ENCODE measurements around the gene NPAS3. TPM values are rescaled to one million over a fixed set of nuclear protein-coding genes. Genes with fewer than 3 reads are reported as not detected.

Gene NPAS3
- polyA plus RNA-seq, 4 donors, result 0.30 to 0.81 (median 0.62) TPM; not detected in 1

DNA sequence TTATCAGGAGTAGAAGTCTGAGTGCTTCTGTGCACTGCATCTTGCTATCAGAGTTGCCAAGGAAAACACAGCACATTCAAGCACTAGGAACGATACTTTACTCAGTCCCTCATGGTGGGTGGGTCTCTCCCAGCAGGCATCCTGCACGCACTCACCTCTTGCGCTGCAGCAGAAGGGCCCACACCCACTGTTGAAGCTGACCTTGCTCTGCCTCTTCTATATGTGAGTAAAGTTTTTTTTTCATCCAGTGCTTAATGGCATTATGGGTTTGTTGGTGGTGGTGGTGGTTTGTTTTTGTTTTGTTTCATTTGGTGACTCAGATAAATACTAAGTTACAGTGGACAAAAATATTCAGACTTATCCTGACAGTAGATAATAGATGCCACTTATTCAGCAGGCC lies 663.7 kb downstream of the NPAS3 start:
- Histone ChIP-seq H3K9me3 (ENCODE audit: control insufficient read depth in 2 of 2, insufficient read depth in 1 of 2, low read depth in 1 of 2, low read length in 1 of 2) (no peaks in the 10 kb centered on the region), H3K27me3 (ENCODE audit: control insufficient read depth in 3 of 3, insufficient read depth in 3 of 3, low read length in 3 of 3) (no peaks in the 10 kb centered on the region), H3K36me3 (ENCODE audit: control insufficient read depth in 3 of 3, insufficient read depth in 2 of 3, low read depth in 1 of 3, low read length in 3 of 3) (no peaks in the 10 kb centered on the region), H3K4me3 (ENCODE audit: low read depth in 1 of 3, low read length in 3 of 3) (no peak overlapping the region), H3K27ac (ENCODE audit: low read depth in 1 of 3, low read length in 2 of 3) (no peak overlapping the region), H3K4me1 (ENCODE audit: control insufficient read depth in 3 of 3, insufficient read depth in 2 of 3, low read depth in 1 of 3, low read length in 2 of 3) (no peaks in the 10 kb centered on the region)
- FAIRE-seq (no peak), DNase-seq (peak in 1 of 2 donors; percentile 7)
- 76 to 91% (median 89%) methylated on average over 3 of the region's 3 CpGs for WGBS, 3 donors

DNA sequence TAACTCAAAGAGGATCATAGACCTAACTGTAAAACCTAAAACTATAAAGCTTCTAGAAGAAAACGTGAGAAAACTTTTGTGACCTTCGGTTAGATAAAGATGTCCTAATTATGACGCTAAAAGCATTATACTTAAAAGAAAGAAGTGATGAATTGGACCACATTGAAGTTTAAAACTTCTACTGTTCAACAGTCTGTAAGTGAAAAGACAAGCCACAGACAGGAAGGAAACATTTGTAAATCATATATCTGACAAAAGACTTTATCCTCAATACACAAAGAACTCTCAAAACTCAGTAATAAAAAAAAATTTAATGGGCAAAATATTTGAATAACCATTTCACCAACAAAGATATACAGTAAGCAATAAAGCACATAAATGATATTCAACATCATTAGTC lies 667.9 kb downstream of the NPAS3 start:
- Histone ChIP-seq H3K9me3 (ENCODE audit: control insufficient read depth in 2 of 2, insufficient read depth in 1 of 2, low read depth in 1 of 2, low read length in 1 of 2) (no peaks in the 10 kb centered on the region), H3K27me3 (ENCODE audit: control insufficient read depth in 3 of 3, insufficient read depth in 3 of 3, low read length in 3 of 3) (peaks cover 0 to 2% (median 0%) of the 10 kb centered on the region in 3 donors), H3K36me3 (ENCODE audit: control insufficient read depth in 3 of 3, insufficient read depth in 2 of 3, low read depth in 1 of 3, low read length in 3 of 3) (no peaks in the 10 kb centered on the region), H3K27ac (ENCODE audit: low read depth in 1 of 3, low read length in 2 of 3) (no peak overlapping the region), H3K4me1 (ENCODE audit: control insufficient read depth in 3 of 3, insufficient read depth in 2 of 3, low read depth in 1 of 3, low read length in 2 of 3) (no peaks in the 10 kb centered on the region), H3K4me3 (ENCODE audit: low read depth in 1 of 3, low read length in 3 of 3) (no peak overlapping the region)
- FAIRE-seq (no peak), DNase-seq (no peak)
- WGBS, 3 donors, result 72 to 77% (median 74%) methylated on average over 3 of the region's 3 CpGs

DNA sequence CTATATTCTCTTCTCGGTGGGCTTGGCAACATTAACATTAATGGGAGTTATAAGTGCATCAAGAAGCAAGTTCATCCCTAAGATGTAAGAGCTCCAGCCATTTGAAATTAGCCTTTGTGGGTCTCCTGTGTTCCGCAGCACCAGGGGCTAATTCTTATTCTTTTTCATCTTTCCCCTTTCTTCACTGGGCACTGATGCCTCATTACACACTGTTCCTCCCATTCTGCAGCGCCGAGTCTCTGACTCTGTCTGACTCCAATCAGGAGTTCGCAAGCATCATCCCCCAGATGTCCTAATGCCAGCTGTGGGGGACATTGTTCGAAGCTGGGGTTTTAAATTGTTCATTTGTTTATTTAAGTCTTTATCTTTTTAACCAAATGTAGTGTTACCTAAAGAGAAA lies 670.9 kb downstream of the NPAS3 start:
- FAIRE-seq (no peak), DNase-seq (no peak)
- Histone ChIP-seq H3K36me3 (ENCODE audit: control insufficient read depth in 3 of 3, insufficient read depth in 2 of 3, low read depth in 1 of 3, low read length in 3 of 3) (no peaks in the 10 kb centered on the region), H3K27me3 (ENCODE audit: control insufficient read depth in 3 of 3, insufficient read depth in 3 of 3, low read length in 3 of 3) (peaks cover 0 to 2% (median 0%) of the 10 kb centered on the region in 3 donors), H3K27ac (ENCODE audit: low read depth in 1 of 3, low read length in 2 of 3) (no peak overlapping the region), H3K4me3 (ENCODE audit: low read depth in 1 of 3, low read length in 3 of 3) (no peak overlapping the region), H3K4me1 (ENCODE audit: control insufficient read depth in 3 of 3, insufficient read depth in 2 of 3, low read depth in 1 of 3, low read length in 2 of 3) (no peaks in the 10 kb centered on the region), H3K9me3 (ENCODE audit: control insufficient read depth in 2 of 2, insufficient read depth in 1 of 2, low read depth in 1 of 2, low read length in 1 of 2) (no peaks in the 10 kb centered on the region)
- WGBS, 3 donors, result 82 to 87% (median 82%) methylated on average over 6 of the region's 6 CpGs

DNA sequence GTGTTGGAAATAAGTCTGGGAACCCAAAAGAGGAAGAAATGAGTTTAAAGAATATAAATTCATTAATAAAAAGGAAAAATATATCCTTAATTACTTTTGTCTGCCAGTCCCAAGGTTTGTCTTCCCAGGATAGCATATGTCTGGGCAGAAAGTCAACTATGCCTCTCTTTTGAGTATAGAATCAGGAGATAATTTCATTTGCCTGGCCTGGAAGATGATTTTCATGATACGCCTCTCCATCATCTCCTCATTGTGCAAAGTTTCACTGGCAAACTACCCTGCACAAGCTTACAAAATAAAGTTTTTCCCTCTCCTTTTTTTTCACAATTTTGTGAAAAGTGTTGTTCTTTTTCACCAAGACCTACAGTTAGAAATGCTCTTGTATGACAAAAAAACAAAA lies 671.4 kb downstream of the NPAS3 start:
- Histone ChIP-seq H3K4me3 (ENCODE audit: low read depth in 1 of 3, low read length in 3 of 3) (no peak overlapping the region), H3K4me1 (ENCODE audit: control insufficient read depth in 3 of 3, insufficient read depth in 2 of 3, low read depth in 1 of 3, low read length in 2 of 3) (no peaks in the 10 kb centered on the region), H3K27ac (ENCODE audit: low read depth in 1 of 3, low read length in 2 of 3) (no peak overlapping the region), H3K36me3 (ENCODE audit: control insufficient read depth in 3 of 3, insufficient read depth in 2 of 3, low read depth in 1 of 3, low read length in 3 of 3) (no peaks in the 10 kb centered on the region), H3K27me3 (ENCODE audit: control insufficient read depth in 3 of 3, insufficient read depth in 3 of 3, low read length in 3 of 3) (peaks cover 0 to 2% (median 0%) of the 10 kb centered on the region in 3 donors), H3K9me3 (ENCODE audit: control insufficient read depth in 2 of 2, insufficient read depth in 1 of 2, low read depth in 1 of 2, low read length in 1 of 2) (no peaks in the 10 kb centered on the region)
- FAIRE-seq (no peak), DNase-seq (no peak)
- WGBS, 3 donors, result 84 to 100% (median 97%) methylated on average over 1 of the region's 1 CpG

DNA sequence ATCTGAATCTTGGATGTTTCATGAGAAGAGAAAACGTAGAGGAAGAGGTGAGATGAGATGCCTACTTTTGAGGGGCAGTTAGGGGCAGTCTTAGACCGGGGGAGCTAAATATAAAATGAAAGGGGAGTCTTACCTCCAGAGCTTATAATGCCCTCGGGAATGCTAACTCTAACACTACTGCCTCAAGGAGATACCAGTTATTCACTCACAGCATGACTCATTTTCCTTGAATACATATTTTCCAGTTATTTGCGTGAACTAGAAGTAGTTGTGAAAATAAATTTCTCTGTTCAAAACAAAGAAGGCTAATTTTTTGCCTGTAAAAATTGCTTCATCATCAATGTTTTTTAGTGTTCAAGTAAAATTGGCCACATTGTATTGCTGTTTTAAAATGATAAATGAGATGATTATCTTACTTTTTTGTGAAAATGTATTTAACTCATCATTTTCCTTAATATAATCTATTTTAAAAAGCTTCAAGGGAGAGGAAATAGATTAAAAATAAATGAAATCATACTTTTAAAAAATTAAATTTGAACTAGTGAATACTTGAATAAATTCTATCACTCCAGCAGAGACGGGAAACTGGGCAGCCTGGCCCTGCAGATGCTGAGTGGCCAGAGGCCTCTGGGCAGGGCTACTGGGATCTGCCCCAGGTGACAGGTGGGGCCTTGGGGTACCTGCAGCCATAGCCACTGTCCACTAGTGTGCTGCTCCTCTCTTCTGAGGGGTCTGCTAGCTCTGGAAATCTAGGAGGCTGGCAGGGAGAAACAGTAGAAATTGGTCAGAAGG lies 672.9 kb downstream of the NPAS3 start:
- no peaks in the 10 kb centered on the region for H3K9me3 ChIP-seq (ENCODE audit: control insufficient read depth in 2 of 2, insufficient read depth in 1 of 2, low read depth in 1 of 2, low read length in 1 of 2)
- no peak overlapping the region for H3K27ac ChIP-seq (ENCODE audit: low read depth in 1 of 3, low read length in 2 of 3)
- H3K4me1 ChIP-seq (ENCODE audit: control insufficient read depth in 3 of 3, insufficient read depth in 2 of 3, low read depth in 1 of 3, low read length in 2 of 3), result no peaks in the 10 kb centered on the region
- H3K27me3 ChIP-seq (ENCODE audit: control insufficient read depth in 3 of 3, insufficient read depth in 3 of 3, low read length in 3 of 3), result peaks cover 0 to 2% (median 0%) of the 10 kb centered on the region in 3 donors
- peak; percentile 19 for FAIRE-seq
- WGBS, 3 donors, result 77 to 85% (median 78%) methylated on average over 5 of the region's 5 CpGs
- H3K4me3 ChIP-seq (ENCODE audit: low read depth in 1 of 3, low read length in 3 of 3), result no peak overlapping the region
- DNase-seq, result no peak
- no peaks in the 10 kb centered on the region for H3K36me3 ChIP-seq (ENCODE audit: control insufficient read depth in 3 of 3, insufficient read depth in 2 of 3, low read depth in 1 of 3, low read length in 3 of 3)

DNA sequence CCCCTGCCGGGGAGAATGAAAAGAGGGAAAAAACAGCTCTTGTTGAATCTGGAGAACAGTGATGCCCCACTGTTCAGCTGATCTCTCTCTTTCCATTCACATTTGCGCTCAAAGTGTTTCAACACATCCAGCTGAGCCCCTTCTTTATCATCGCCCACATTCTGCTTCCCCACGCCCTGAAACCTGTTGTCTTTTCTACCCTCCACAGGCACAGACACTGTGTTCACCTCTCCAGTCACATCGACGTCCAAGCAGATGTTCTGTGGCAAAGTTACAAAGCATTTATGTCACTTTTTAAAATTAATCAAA lies 673.5 kb downstream of the NPAS3 start:
- no peak overlapping the region for H3K27ac ChIP-seq (ENCODE audit: low read depth in 1 of 3, low read length in 2 of 3)
- no peaks in the 10 kb centered on the region for H3K4me1 ChIP-seq (ENCODE audit: control insufficient read depth in 3 of 3, insufficient read depth in 2 of 3, low read depth in 1 of 3, low read length in 2 of 3)
- no peak overlapping the region for H3K4me3 ChIP-seq (ENCODE audit: low read depth in 1 of 3, low read length in 3 of 3)
- H3K36me3 ChIP-seq (ENCODE audit: control insufficient read depth in 3 of 3, insufficient read depth in 2 of 3, low read depth in 1 of 3, low read length in 3 of 3), result no peaks in the 10 kb centered on the region
- WGBS, 3 donors, result 76 to 86% (median 78%) methylated on average over 6 of the region's 6 CpGs
- no peak for FAIRE-seq
- H3K27me3 ChIP-seq (ENCODE audit: control insufficient read depth in 3 of 3, insufficient read depth in 3 of 3, low read length in 3 of 3), result peaks cover 0 to 2% (median 0%) of the 10 kb centered on the region in 3 donors
- no peak for DNase-seq
- no peaks in the 10 kb centered on the region for H3K9me3 ChIP-seq (ENCODE audit: control insufficient read depth in 2 of 2, insufficient read depth in 1 of 2, low read depth in 1 of 2, low read length in 1 of 2)

DNA sequence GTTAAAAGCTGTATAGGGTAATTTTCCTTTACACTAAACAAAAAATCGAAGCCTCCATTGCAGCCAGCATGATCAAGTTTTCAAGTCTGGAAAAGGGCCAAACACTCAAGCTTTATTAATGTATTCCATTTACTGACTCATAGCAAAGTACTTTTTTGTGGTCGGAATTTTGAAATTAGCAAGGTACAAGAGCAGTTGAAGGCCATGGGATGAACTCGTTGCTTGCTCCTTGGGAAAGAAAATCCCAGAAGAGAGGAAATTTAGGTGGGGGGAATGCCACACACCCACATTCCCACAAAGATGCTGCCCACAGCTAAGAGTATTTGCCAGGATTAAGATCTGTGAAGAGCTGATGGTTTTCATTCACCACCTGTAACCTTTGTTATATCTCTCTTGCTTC lies 678.5 kb downstream of the NPAS3 start:
- no peaks in the 10 kb centered on the region for H3K4me1 ChIP-seq (ENCODE audit: control insufficient read depth in 3 of 3, insufficient read depth in 2 of 3, low read depth in 1 of 3, low read length in 2 of 3)
- WGBS, 3 donors, result 57 to 69% (median 59%) methylated on average over 3 of the region's 3 CpGs

DNA sequence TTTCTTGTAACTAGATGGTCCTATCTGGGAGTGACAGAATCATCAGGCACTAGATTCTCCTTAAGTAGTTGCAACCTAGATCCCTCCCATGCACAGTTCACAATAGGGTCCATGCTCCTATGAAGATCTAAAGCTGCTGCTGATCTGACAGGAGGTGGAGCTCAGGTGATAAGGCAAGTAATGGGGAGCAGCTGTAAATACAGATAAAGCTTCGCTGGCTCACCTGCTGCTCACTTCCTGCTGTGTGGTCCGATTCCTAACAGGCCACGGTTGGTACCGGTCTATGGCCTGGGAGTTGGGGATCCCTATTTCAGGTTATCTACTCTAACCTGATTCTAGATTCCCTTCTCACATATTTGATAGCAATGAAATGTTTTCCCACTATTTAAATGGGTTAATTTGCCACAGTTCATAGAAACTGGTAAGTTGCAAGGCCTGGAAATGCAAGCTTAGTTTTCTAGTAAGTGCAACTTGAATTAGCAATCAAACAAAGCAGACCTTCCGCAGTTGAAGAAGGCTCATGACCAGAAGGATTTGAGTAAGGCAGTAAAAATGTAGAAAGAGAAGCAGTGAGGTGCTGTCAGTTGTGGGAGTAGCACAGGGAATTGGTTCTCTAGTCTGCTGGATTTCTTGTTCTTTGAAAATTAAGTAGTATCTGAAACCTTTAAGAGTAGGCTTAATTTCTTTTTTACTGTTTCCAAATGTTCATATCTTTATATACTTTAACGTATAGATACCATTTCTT lies 679.9 kb downstream of the NPAS3 start:
- WGBS, 3 donors, result 19 to 58% (median 40%) methylated on average over 6 of the region's 6 CpGs
- FAIRE-seq, result no peak

More for the DNA sequence above, 678.5 kb downstream of the NPAS3 start:
- no peak for DNase-seq
- Histone ChIP-seq H3K27ac (ENCODE audit: low read depth in 1 of 3, low read length in 2 of 3) (no peak overlapping the region), H3K36me3 (ENCODE audit: control insufficient read depth in 3 of 3, insufficient read depth in 2 of 3, low read depth in 1 of 3, low read length in 3 of 3) (no peaks in the 10 kb centered on the region), H3K4me3 (ENCODE audit: low read depth in 1 of 3, low read length in 3 of 3) (no peak overlapping the region), H3K27me3 (ENCODE audit: control insufficient read depth in 3 of 3, insufficient read depth in 3 of 3, low read length in 3 of 3) (no peaks in the 10 kb centered on the region), H3K9me3 (ENCODE audit: control insufficient read depth in 2 of 2, insufficient read depth in 1 of 2, low read depth in 1 of 2, low read length in 1 of 2) (no peaks in the 10 kb centered on the region)
- FAIRE-seq, result no peak

More for the DNA sequence above, 679.9 kb downstream of the NPAS3 start:
- peak; percentile 20 to 51 for DNase-seq
- Histone ChIP-seq H3K27ac (ENCODE audit: low read depth in 1 of 3, low read length in 2 of 3) (no peak overlapping the region), H3K36me3 (ENCODE audit: control insufficient read depth in 3 of 3, insufficient read depth in 2 of 3, low read depth in 1 of 3, low read length in 3 of 3) (no peaks in the 10 kb centered on the region), H3K27me3 (ENCODE audit: control insufficient read depth in 3 of 3, insufficient read depth in 3 of 3, low read length in 3 of 3) (no peaks in the 10 kb centered on the region), H3K4me1 (ENCODE audit: control insufficient read depth in 3 of 3, insufficient read depth in 2 of 3, low read depth in 1 of 3, low read length in 2 of 3) (no peaks in the 10 kb centered on the region), H3K9me3 (ENCODE audit: control insufficient read depth in 2 of 2, insufficient read depth in 1 of 2, low read depth in 1 of 2, low read length in 1 of 2) (no peaks in the 10 kb centered on the region), H3K4me3 (ENCODE audit: low read depth in 1 of 3, low read length in 3 of 3) (no peak overlapping the region)
